Gastroesophageal sphincter (tissue), 3 donors: Measurements from ENCODE around the gene ASF1A.

Experiments used
- POLR2A ChIP-seq, 2 donors: fragments of 450-650 bp; IDR thresholded peaks; one replicate each; pipeline ENCODE4 v1.6.1; 2017; ENCODE audit warnings: antibody characterized with exemption in 2 of 2, mild to moderate bottlenecking in 2 of 2, moderate library complexity in 1 of 2
- POLR2AphosphoS5 ChIP-seq: sonication (generic); formaldehyde crosslinking; IDR thresholded peaks from one replicate; pipeline ENCODE4 v1.6.1; 2017; ENCODE audit warnings: antibody characterized with exemption
- TF ChIP-seq, protein P1 (sequence below), 4 experiments: fragments of 200-600 bp in 2 of 4; fragments of 450-650 bp in 2 of 4; sonication (generic) in 1 of 4; IDR thresholded peaks; one replicate each; pipeline ENCODE4 v1.5.1; 2017 to 2019; ENCODE audit warnings: antibody characterized with exemption in 4 of 4, mild to moderate bottlenecking in 2 of 4, moderate library complexity in 2 of 4

DNA sequence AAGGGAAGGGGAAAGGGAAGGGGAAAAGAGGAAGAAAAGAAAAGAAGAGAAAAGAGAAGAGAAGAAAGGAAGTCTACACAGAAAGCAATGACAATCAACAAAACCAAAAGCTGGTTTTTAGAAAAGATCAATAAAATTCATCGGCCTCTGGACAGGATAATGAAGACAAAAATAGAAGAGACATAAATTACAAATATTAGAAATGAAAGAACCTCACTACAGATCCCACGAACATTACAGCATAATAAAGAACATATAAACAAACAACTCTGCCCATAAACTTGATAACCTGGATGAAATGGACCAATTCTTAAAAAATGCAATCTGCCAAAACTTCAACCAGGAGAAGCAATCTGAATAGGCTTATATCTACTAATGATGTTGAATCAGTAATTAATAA, 20.7 kb upstream of the ASF1A start:
- TF ChIP-seq POLR2AphosphoS5: no peak
- TF ChIP-seq, protein P1, sequence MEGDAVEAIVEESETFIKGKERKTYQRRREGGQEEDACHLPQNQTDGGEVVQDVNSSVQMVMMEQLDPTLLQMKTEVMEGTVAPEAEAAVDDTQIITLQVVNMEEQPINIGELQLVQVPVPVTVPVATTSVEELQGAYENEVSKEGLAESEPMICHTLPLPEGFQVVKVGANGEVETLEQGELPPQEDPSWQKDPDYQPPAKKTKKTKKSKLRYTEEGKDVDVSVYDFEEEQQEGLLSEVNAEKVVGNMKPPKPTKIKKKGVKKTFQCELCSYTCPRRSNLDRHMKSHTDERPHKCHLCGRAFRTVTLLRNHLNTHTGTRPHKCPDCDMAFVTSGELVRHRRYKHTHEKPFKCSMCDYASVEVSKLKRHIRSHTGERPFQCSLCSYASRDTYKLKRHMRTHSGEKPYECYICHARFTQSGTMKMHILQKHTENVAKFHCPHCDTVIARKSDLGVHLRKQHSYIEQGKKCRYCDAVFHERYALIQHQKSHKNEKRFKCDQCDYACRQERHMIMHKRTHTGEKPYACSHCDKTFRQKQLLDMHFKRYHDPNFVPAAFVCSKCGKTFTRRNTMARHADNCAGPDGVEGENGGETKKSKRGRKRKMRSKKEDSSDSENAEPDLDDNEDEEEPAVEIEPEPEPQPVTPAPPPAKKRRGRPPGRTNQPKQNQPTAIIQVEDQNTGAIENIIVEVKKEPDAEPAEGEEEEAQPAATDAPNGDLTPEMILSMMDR (IDR thresholded peaks at IDR 0.05): no peak
- TF ChIP-seq POLR2A (IDR thresholded peaks at IDR 0.05): no peak
